Activated T-cell treated with anti-CD3 and anti-CD28 coated beads, Interleukin-2, amount 50 U/mL, for 4 hours (primary cell): ENCODE measurements around the gene SPSB3. TPM values are rescaled to one million over a fixed set of nuclear protein-coding genes. Genes with fewer than 3 reads are reported as not detected.

Source experiments
- ATAC-seq, 2 donors: fragments of 200-7000 bp; cut with Tn5 transposase; one replicate each; pipeline ENCODE4 v1.10.0; 2021
- DNase-seq: peaks from one replicate; pipeline ENCODE4 v3.0.0-alpha.2; 2020
- H3K27me3 Mint-ChIP-seq: one replicate; pipeline ENCODE4 v1.8.0; 2021; ENCODE audit warnings: low read depth, mixed read lengths
- H3K36me3 Mint-ChIP-seq: one replicate; pipeline ENCODE4 v1.8.0; 2022; ENCODE audit warnings: mixed read lengths; ENCODE audit not compliant: insufficient read depth
- H3K4me1 Mint-ChIP-seq: one replicate; pipeline ENCODE4 v1.8.0; 2021; ENCODE audit warnings: low read depth, mixed read lengths
- H3K4me3 Mint-ChIP-seq: one replicate; pipeline ENCODE4 v1.8.0; 2021; ENCODE audit warnings: mild to moderate bottlenecking, moderate library complexity, mixed read lengths
- H3K9me3 Mint-ChIP-seq: one replicate; pipeline ENCODE4 v1.8.0; 2021; ENCODE audit warnings: mixed read lengths
- total RNA-seq, 3 donors: library from RNA; stranded (reverse); gene quantifications; one replicate each; pipeline ENCODE4 v1.2.1, GENCODE V29; 2021

Gene SPSB3
- total RNA-seq, 3 donors from 2014 or later = 15.5 to 20.8 (median 16.8) TPM

DNA sequence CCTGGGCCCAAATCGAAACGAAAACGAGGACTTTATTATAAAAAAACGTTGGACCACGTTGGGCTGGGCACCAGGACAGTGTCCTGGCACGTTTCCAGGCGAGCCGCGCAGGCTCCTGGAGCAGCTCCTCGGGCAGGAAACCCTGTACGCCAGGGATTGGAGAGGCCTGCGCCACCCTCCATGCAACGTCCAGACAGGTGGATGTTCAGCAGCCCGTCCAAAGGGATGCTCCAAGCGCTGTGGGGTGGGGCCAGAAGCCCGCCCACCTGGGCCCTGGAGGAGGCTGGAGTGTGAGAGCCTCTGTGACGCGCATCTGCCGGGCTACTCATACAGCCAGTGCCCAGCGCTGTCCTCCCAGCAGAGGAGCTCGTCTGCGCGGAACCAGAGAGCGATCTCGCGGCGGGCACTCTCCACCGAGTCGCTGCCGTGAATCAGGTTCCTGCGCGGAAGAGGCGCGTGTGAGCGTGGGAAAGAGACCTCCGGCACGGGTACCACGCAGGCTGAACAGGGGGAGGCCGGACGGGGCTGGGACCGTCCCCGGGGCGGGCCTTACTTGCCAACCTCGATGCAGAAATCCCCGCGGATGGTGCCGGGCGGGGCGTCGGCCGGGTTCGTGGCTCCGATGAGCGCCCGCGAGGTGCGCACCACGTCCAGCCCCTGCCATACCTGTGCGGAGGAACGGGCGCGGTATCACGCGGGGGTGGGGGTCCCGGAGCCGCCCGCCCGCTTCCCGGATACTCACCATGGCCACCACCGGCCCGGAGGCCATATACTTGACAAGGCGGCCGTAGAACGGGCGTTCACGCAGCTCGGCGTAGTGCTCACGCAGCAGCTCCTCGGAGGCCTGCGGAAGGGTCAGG lies 11.8 kb downstream of the SPSB3 start:
- peaks cover 10% of the 10 kb centered on the region for H3K36me3 Mint-ChIP-seq
- peak overlapping the region; percentile 81 for H3K4me3 Mint-ChIP-seq
- ATAC-seq (peak; percentile 14 to 26), DNase-seq (peak; percentile 52)
- no peaks in the 10 kb centered on the region for H3K27me3 Mint-ChIP-seq
- H3K4me1 Mint-ChIP-seq = peaks cover 14% of the 10 kb centered on the region
- no peaks in the 10 kb centered on the region for H3K9me3 Mint-ChIP-seq

DNA sequence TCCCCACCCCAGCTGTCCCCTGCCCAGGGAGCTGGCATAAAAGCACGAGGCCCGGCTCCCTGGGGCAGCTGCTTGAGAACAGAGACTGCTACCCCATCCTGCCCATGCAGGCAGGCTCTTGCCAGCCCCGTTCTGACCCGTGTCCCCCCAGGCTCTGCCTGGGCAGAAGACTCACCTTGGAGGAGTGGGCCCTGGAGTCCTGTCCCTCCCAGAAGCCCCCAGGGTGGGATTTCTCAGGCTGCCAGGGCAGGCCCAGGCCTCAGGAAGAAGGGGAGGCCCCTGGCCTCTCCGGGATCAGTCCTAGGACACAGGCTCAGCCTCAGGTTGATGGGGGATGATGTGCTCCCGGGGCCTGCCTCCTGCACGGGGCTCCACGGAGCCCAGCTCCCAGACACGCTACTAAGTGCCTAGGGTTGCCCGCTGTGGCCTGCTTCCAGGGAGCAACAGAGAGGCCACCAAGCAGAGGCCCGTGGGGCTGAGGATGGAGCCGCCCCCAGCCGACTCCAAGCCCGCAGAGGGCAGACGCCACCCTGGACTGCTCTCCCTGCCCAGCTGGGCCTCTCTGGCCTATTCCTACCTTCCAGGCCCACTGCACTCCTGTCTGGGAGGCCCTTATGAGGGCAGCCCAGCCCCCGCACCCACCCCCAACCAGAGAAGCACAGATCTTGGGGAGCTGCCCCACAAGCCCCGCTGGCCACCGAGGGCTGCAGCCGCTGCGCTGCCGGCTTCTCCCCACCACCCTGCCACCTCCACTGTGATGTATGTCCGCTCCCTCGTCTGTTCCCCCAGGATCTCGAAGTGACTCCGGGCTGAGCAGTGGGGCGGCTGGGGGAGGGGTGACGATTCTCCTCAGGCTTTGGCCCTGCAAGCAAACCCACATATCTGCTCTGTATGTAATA lies 12.7 kb downstream of the SPSB3 start:
- H3K4me3 Mint-ChIP-seq = peak overlapping the region; percentile 81
- H3K27me3 Mint-ChIP-seq = no peaks in the 10 kb centered on the region
- H3K4me1 Mint-ChIP-seq = peaks cover 11% of the 10 kb centered on the region
- DNase-seq = no peak
- peaks cover 10% of the 10 kb centered on the region for H3K36me3 Mint-ChIP-seq
- H3K9me3 Mint-ChIP-seq = no peaks in the 10 kb centered on the region
- no peak for ATAC-seq

DNA sequence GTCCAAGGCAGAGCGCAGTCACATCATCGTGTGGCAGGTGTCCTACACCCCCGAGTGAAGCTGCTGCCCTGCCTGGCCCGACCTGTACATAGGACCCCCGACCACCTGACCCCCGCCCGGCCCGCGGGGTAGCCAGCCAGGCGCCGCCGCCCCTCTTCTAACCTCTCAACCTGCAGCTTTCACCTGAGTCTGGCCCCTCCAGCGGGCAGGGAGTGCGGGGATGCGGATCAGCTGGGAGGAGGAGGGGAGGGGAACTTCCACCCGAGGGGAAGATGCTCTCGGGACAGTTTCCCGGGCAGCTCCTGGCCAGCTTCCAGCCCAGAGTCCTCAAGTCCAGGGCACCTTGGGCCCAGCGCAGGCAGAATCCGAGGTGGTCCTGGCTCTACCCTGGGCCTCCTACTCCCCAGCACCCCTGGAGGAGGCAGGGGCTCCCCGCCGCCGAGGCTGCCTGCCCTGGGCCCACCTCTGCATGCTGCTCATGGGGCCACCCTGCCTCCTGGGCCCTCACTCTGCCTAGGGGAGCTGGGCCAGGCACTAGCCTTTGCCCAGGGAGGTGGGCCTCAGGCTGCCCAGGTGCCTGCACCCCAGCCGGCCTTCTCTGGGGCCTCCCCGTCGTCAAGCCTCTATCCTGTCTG lies 13.5 kb downstream of the SPSB3 start:
- no peaks in the 10 kb centered on the region for H3K27me3 Mint-ChIP-seq
- DNase-seq = no peak
- no peak for ATAC-seq

DNA sequence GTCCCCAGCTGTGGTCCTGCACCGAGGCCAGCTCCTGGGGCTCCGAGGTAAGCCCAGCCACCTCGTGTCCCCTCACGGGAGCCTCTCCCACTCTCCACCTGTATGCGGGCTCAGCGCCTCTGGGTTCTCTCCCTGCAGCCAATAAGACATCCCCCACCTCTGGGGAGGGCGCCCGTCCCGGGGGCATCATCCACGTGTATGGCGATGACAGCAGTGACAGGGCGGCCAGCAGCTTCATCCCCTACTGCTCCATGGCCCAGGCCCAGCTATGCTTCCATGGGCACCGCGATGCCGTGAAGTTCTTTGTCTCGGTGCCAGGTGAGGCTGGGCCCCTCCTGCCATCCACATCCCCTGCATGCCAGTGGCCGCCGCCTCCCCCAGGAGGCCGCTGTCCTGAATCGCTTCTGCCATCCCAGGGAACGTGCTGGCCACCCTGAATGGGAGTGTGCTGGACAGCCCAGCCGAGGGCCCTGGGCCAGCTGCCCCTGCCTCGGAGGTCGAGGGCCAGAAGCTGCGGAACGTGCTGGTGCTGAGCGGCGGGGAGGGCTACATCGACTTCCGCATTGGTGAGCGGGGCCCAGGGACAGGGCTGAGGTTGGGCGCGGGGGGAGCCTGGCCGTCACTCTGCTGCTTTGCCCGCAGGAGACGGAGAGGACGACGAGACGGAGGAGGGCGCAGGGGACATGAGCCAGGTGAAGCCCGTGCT lies 14.2 kb downstream of the SPSB3 start:
- Mint-ChIP-seq H3K27me3 (no peaks in the 10 kb centered on the region), H3K36me3 (peaks cover 10% of the 10 kb centered on the region), H3K9me3 (no peaks in the 10 kb centered on the region), H3K4me1 (peaks cover 8% of the 10 kb centered on the region), H3K4me3 (no peak overlapping the region)
- ATAC-seq (no peak), DNase-seq (no peak)

More for the DNA sequence above, 13.5 kb downstream of the SPSB3 start:
- Mint-ChIP-seq H3K4me1 (peaks cover 9% of the 10 kb centered on the region), H3K9me3 (no peaks in the 10 kb centered on the region), H3K36me3 (peaks cover 10% of the 10 kb centered on the region), H3K4me3 (peak overlapping the region; percentile 29)

DNA sequence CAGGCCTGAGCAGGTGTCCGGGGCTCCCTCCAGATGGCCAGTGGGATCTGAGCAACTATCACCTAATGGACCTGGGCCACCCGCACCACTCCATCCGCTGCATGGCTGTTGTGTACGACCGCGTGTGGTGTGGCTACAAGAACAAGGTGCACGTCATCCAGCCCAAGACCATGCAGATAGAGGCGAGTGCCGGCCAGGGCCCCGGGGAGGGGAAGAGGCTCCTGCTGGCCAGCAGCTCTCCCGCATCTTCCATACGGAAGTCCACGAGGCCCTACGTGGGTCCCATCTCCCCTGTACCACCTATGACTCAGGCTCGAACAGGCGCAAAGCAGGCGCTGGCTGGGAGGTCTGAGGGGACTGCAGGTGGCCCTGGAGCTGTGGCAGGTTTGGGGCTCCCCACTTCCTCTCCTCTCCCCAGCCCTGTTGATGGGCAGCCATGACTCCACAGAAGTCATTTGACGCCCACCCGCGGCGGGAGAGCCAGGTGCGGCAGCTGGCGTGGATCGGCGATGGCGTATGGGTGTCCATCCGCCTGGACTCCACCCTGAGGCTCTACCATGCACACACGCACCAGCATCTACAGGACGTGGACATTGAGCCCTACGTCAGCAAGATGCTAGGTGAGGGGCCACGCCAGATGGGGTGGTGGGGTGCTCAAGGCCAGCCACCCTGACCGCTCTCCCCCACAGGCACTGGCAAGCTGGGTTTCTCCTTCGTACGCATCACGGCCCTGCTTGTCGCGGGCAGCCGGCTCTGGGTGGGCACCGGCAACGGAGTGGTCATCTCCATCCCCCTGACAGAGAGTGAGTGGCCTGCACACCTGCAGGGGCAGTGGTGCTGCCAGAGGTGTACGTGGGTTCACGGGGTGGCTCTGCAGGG lies 15.0 kb downstream of the SPSB3 start:
- no peaks in the 10 kb centered on the region for H3K27me3 Mint-ChIP-seq
- H3K9me3 Mint-ChIP-seq = no peaks in the 10 kb centered on the region
- no peak for DNase-seq
- peaks cover 8% of the 10 kb centered on the region for H3K4me1 Mint-ChIP-seq
- ATAC-seq = no peak
- no peak overlapping the region for H3K4me3 Mint-ChIP-seq
- peaks cover 8% of the 10 kb centered on the region for H3K36me3 Mint-ChIP-seq

DNA sequence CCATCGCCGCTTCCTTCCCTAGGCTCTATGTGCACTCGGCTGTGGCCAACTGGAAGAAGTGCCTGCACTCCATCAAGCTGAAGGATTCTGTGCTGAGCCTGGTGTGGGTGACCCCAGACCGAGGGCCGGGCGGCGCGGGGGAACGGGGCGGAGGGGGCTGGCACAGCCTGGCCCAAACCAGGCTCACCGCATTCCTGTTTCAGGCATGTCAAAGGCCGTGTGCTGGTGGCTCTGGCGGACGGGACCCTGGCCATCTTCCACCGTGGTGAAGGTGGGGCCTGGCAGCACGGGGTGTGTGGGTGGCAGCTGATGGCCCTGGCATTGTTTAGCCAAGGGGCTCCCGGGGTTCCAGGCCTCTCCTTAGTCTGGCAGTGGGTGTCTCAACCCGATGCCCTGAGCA lies 15.7 kb downstream of the SPSB3 start:
- H3K4me1 Mint-ChIP-seq = peaks cover 4% of the 10 kb centered on the region
- H3K27me3 Mint-ChIP-seq = no peaks in the 10 kb centered on the region
- H3K4me3 Mint-ChIP-seq = no peak overlapping the region
- DNase-seq (no peak), ATAC-seq (no peak)
- peaks cover 5% of the 10 kb centered on the region for H3K36me3 Mint-ChIP-seq
- H3K9me3 Mint-ChIP-seq = no peaks in the 10 kb centered on the region

DNA sequence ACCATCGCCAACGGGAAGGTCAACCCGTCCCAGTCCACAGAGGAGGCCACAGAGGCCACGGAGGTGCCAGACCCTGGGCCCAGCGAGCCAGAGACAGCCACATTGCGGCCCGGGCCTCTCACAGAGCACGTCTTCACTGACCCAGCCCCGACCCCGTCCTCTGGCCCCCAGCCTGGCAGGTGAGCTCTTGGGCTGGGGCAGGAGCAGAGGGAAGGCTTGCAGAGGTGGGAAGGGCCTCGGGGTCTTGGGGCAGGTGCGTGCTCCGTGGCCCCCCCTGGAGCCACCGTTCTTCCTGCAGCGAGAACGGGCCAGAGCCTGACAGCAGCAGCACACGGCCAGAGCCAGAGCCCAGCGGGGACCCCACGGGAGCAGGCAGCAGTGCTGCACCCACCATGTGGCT lies 16.1 kb downstream of the SPSB3 start:
- H3K27me3 Mint-ChIP-seq = no peaks in the 10 kb centered on the region
- peaks cover 4% of the 10 kb centered on the region for H3K4me1 Mint-ChIP-seq
- no peak overlapping the region for H3K4me3 Mint-ChIP-seq
- no peaks in the 10 kb centered on the region for H3K9me3 Mint-ChIP-seq
- DNase-seq (no peak), ATAC-seq (no peak)
- peaks cover 8% of the 10 kb centered on the region for H3K36me3 Mint-ChIP-seq

DNA sequence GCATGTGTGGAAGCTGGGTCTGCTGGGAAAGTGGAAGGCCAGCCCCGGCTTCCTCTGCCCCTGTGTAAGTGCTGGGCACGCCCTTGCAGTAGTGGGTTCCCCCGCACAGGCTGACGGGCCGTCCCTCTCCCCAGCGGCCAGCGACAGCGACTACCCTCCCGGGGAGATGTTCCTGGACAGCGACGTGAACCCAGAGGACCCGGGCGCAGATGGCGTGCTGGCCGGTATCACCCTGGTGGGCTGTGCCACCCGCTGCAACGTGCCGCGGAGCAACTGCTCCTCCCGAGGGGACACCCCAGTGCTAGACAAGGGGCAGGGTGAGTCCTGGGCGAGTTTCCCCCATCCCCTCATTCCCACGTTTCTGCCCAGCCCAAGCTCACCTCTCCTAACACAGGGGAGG lies 16.5 kb downstream of the SPSB3 start:
- Mint-ChIP-seq H3K9me3 (no peaks in the 10 kb centered on the region), H3K4me1 (peaks cover 4% of the 10 kb centered on the region), H3K36me3 (peaks cover 12% of the 10 kb centered on the region), H3K27me3 (no peaks in the 10 kb centered on the region), H3K4me3 (no peak overlapping the region)
- DNase-seq = no peak
- ATAC-seq = no peak

DNA sequence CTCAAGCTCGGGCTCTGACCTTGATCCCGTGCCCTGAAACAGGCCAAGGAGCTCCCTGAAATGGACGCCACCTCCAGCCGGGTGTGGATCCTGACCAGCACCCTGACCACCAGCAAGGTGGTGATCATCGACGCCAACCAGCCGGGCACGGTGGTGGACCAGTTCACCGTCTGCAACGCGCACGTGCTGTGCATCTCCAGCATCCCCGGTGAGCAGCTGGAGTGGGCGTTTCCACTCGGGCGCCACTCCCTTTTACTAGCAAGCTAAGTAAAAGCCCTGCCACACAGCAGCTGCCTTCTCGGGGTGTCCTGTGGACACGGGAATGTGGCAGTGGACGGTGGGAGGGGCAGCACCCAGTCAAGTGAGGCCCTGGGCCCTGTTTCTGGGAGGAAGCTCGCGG lies 17.4 kb downstream of the SPSB3 start:
- Mint-ChIP-seq H3K9me3 (no peaks in the 10 kb centered on the region), H3K4me1 (peaks cover under 1% of the 10 kb centered on the region), H3K36me3 (peaks cover 13% of the 10 kb centered on the region), H3K4me3 (no peak overlapping the region), H3K27me3 (no peaks in the 10 kb centered on the region)
- no peak for ATAC-seq
- DNase-seq = no peak

DNA sequence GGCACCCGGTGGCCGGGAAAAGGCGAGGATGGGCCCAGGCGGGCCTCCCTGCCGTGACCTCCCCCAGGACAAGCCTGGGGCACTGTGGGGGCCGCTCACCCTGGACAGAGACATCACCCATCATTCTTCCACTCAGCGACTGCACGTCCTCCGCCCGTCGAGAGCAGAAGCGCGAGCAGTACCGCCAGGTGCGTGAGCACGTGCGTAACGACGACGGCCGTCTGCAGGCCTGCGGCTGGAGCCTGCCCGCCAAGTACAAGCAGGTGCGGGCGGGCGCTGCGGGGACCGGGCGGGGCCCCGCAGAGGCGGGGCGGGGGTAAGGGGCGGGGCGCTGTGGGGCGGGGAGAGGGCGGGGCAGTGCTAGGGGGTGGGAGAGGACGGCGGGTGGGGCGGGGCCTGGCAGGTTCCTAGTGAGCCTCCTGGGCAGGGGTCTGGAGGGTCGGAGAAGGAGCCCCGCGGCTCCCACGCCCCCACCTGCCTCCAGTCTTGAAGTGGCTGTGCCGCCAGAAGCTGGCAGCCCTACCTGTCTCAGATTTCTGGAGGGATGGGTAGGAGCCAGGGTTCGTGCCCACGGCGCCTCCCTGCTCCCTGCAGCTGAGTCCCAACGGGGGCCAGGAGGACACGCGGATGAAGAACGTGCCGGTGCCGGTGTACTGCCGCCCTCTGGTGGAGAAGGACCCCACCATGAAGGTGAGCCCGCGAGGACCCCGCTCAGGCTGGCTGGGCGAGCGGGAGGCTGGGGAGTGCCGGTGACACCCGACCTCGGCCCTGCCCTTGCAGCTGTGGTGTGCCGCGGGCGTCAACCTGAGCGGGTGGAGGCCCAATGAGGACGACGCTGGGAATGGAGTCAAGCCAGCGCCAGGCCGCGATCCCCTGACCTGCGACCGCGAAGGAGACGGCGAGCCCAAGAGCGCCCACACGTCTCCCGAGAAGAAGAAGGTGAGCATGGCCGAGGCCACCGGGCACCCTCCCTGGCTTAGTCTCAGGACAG lies 18.6 kb downstream of the SPSB3 start:
- no peak overlapping the region for H3K4me3 Mint-ChIP-seq

DNA sequence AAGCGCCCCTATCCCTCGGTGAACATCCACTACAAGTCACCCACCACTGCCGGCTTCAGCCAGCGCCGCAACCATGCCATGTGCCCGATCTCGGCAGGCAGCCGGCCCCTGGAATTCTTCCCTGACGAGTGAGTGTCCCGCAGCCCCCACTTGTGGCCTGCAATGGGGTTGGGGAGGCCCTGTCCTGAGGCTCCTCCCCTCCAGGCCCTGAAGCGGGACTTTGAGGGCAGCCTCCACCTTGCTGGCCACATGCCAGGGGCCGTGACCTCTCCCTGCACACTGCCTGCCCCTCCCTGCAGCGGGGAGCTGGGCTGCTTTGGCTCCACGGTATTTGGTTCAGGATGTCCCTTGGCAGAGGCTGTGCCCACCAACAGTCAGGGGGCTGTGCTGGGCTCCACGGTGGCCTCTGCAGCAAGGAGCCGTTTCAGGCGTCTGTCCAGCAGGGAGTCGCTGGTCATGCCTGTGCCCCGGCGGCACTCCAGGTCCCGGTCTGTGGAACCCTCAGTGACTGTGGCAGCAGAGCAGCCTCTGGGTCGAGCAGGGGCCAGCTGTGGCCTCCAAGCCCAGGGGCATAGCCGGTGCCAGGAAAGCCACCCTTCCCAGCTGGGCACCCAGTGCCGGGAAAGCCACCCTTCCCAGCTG lies 19.4 kb downstream of the SPSB3 start:
- H3K9me3 Mint-ChIP-seq = no peaks in the 10 kb centered on the region
- H3K27me3 Mint-ChIP-seq = no peaks in the 10 kb centered on the region
- DNase-seq (no peak), ATAC-seq (no peak)
- H3K4me3 Mint-ChIP-seq = no peak overlapping the region
- H3K4me1 Mint-ChIP-seq = no peaks in the 10 kb centered on the region
- H3K36me3 Mint-ChIP-seq = peaks cover 12% of the 10 kb centered on the region

More for the DNA sequence above, 18.6 kb downstream of the SPSB3 start:
- ATAC-seq (no peak), DNase-seq (no peak)
- Mint-ChIP-seq H3K27me3 (no peaks in the 10 kb centered on the region), H3K4me1 (no peaks in the 10 kb centered on the region), H3K9me3 (no peaks in the 10 kb centered on the region), H3K36me3 (peaks cover 13% of the 10 kb centered on the region)
